SK-N-SH treated with all-trans-retinoic acid at 6 μM for 48 hours (cell line): ENCODE results near the gene HK3.

ENCODE experiments used
- ATAC-seq: fragments of 200-7000 bp; cut with Tn5 transposase; 3 replicates; pipeline ENCODE4 v1.9.1; 2020; ENCODE audit warnings: mild to moderate bottlenecking, moderate library complexity
- ARNTL ChIP-seq: fragments of 450-650 bp; formaldehyde crosslinking; IDR thresholded peaks from 2 replicates; pipeline ENCODE4 v1.5.0; 2020; ENCODE audit warnings: low read depth, mild to moderate bottlenecking, moderate library complexity, borderline replicate concordance
- BACH2 ChIP-seq: fragments of 250-450 bp; sonication (Bioruptor Pico); IDR thresholded peaks from 2 replicates; pipeline ENCODE4 v1.9.0; 2021; ENCODE audit warnings: mild to moderate bottlenecking, borderline replicate concordance
- ESRRG ChIP-seq: fragments of 250-450 bp; sonication (Bioruptor Pico); IDR thresholded peaks from 2 replicates; pipeline ENCODE4 v1.6.1; 2021; ENCODE audit warnings: mild to moderate bottlenecking
- GLIS3 ChIP-seq: fragments of 250-450 bp; sonication (Bioruptor Pico); IDR thresholded peaks from 2 replicates; pipeline ENCODE4 v1.5.0; 2020; ENCODE audit warnings: mild to moderate bottlenecking, moderate library complexity
- ISL1 ChIP-seq: fragments of 250-450 bp; sonication (Bioruptor Pico); IDR thresholded peaks from 2 replicates; pipeline ENCODE4 v2.1.2; 2022; ENCODE audit warnings: mild to moderate bottlenecking, moderate library complexity
- OSR1 ChIP-seq: fragments of 250-450 bp; sonication (Bioruptor Pico); IDR thresholded peaks from 2 replicates; pipeline ENCODE4 v1.8.0; 2022; ENCODE audit warnings: moderate library complexity, mild to moderate bottlenecking, inconsistent platforms
- RARB ChIP-seq: fragments of 250-450 bp; sonication (Bioruptor Pico); IDR thresholded peaks from 2 replicates; pipeline ENCODE4 v1.8.0; 2021; ENCODE audit warnings: mild to moderate bottlenecking, moderate library complexity
- TCF4 ChIP-seq: fragments of 250-450 bp; sonication (Bioruptor Pico); IDR thresholded peaks from 2 replicates; pipeline ENCODE4 v1.8.0; 2021; ENCODE audit warnings: mild to moderate bottlenecking, moderate library complexity, borderline replicate concordance
- TOX ChIP-seq: fragments of 250-450 bp; sonication (Bioruptor Pico); IDR thresholded peaks from 2 replicates; pipeline ENCODE4 v1.8.0; 2021; ENCODE audit warnings: mild to moderate bottlenecking, moderate library complexity, borderline replicate concordance
- ZC3H10 ChIP-seq: fragments of 250-450 bp; sonication (Bioruptor Pico); IDR thresholded peaks from 2 replicates; pipeline ENCODE4 v1.5.1; 2021; ENCODE audit warnings: mild to moderate bottlenecking, moderate library complexity
- ZFP3 ChIP-seq: fragments of 250-450 bp; sonication (Bioruptor Pico); IDR thresholded peaks from 2 replicates; pipeline ENCODE4 v1.5.0; 2020; ENCODE audit warnings: mild to moderate bottlenecking, moderate library complexity
- ZFP30 ChIP-seq: fragments of 450-650 bp; formaldehyde crosslinking; IDR thresholded peaks from 2 replicates; pipeline ENCODE4 v1.5.0; 2022; ENCODE audit warnings: mild to moderate bottlenecking, moderate library complexity
- ZNF565 ChIP-seq: fragments of 450-650 bp; formaldehyde crosslinking; conservative IDR thresholded peaks from 2 replicates; pipeline ENCODE4 v1.5.0; 2020; ENCODE audit warnings: low read depth, mild to moderate bottlenecking, moderate library complexity
- ZNF70 ChIP-seq: fragments of 450-650 bp; formaldehyde crosslinking; IDR thresholded peaks from 2 replicates; pipeline ENCODE4 v1.5.0; 2020; ENCODE audit warnings: mild to moderate bottlenecking, moderate library complexity
- ZNF8 ChIP-seq: fragments of 450-650 bp; formaldehyde crosslinking; IDR thresholded peaks from 2 replicates; pipeline ENCODE4 v1.5.0; 2020; ENCODE audit warnings: mild to moderate bottlenecking, moderate library complexity
- TF ChIP-seq, protein P1 (sequence below): fragments of 250-450 bp; sonication (Bioruptor Pico); IDR thresholded peaks from 2 replicates; pipeline ENCODE4 v1.5.0; 2020; ENCODE audit warnings: mild to moderate bottlenecking, moderate library complexity
- TF ChIP-seq, protein P2 (sequence below): fragments of 250-450 bp; sonication (Bioruptor Pico); IDR thresholded peaks from 2 replicates; pipeline ENCODE4 v1.8.0; 2020; ENCODE audit warnings: mild to moderate bottlenecking, moderate library complexity, borderline replicate concordance
- TF ChIP-seq, protein P3 (sequence below): fragments of 250-450 bp; sonication (Bioruptor Pico); IDR thresholded peaks from 2 replicates; pipeline ENCODE4 v1.5.1; 2021; ENCODE audit warnings: mild to moderate bottlenecking, moderate library complexity

Gene HK3

GRCh38 chr5:176837707-176838115 is 61.4 kb downstream of the HK3 start (continued):
- TF ChIP-seq, protein P1, sequence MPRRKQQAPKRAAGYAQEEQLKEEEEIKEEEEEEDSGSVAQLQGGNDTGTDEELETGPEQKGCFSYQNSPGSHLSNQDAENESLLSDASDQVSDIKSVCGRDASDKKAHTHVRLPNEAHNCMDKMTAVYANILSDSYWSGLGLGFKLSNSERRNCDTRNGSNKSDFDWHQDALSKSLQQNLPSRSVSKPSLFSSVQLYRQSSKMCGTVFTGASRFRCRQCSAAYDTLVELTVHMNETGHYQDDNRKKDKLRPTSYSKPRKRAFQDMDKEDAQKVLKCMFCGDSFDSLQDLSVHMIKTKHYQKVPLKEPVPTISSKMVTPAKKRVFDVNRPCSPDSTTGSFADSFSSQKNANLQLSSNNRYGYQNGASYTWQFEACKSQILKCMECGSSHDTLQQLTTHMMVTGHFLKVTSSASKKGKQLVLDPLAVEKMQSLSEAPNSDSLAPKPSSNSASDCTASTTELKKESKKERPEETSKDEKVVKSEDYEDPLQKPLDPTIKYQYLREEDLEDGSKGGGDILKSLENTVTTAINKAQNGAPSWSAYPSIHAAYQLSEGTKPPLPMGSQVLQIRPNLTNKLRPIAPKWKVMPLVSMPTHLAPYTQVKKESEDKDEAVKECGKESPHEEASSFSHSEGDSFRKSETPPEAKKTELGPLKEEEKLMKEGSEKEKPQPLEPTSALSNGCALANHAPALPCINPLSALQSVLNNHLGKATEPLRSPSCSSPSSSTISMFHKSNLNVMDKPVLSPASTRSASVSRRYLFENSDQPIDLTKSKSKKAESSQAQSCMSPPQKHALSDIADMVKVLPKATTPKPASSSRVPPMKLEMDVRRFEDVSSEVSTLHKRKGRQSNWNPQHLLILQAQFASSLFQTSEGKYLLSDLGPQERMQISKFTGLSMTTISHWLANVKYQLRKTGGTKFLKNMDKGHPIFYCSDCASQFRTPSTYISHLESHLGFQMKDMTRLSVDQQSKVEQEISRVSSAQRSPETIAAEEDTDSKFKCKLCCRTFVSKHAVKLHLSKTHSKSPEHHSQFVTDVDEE (CRISPR knock-in tag) = peak; percentile 95

GRCh38 chr5:176836811-176837706 is 62.1 kb downstream of the HK3 start:
- TF ChIP-seq GLIS3 (no peak), ZC3H10 (no peak), ZFP30 (CRISPR knock-in tag) (no peak), TCF4 (CRISPR knock-in tag) (no peak), ARNTL (no peak)
- TF ChIP-seq, protein P1 (CRISPR knock-in tag) = no peak

DNA sequence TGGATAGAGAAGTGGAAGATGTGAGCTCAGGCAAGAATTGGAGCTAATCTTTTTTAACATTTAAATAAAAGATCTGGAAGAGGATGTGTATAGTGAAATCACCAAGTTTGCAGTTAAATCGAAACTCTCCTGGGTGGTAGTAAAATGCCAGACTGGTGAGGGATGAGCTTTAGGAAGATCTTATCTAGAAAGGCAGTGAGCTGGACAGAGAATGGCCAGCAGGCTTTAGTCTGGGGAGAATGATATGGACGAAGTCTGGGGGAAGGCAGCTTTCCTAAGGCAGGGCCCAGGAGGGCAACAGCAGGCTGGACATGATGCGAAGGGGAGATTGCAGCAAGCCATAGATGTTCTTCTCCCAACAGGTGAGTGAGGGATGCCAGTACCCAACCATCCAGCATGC is 63.2 kb downstream of the HK3 start:
- no peak for ATAC-seq
- TF ChIP-seq ZNF70 = no peak
- no peak for TF ChIP-seq GLIS3
- no peak for TF ChIP-seq TCF4 (CRISPR knock-in tag)
- no peak for TF ChIP-seq RARB
- no peak for TF ChIP-seq ZNF8
- TF ChIP-seq TOX = no peak
- TF ChIP-seq ZFP3 = no peak
- TF ChIP-seq ZNF565 = no peak
- TF ChIP-seq ZFP30 (CRISPR knock-in tag) = no peak
- TF ChIP-seq ISL1 (CRISPR knock-in tag) = no peak
- TF ChIP-seq ARNTL = no peak
- no peak for TF ChIP-seq BACH2
- no peak for TF ChIP-seq OSR1 (CRISPR knock-in tag)
- TF ChIP-seq ESRRG (CRISPR knock-in tag) = no peak
- TF ChIP-seq, protein P1 (CRISPR knock-in tag) = no peak
- TF ChIP-seq, protein P2, sequence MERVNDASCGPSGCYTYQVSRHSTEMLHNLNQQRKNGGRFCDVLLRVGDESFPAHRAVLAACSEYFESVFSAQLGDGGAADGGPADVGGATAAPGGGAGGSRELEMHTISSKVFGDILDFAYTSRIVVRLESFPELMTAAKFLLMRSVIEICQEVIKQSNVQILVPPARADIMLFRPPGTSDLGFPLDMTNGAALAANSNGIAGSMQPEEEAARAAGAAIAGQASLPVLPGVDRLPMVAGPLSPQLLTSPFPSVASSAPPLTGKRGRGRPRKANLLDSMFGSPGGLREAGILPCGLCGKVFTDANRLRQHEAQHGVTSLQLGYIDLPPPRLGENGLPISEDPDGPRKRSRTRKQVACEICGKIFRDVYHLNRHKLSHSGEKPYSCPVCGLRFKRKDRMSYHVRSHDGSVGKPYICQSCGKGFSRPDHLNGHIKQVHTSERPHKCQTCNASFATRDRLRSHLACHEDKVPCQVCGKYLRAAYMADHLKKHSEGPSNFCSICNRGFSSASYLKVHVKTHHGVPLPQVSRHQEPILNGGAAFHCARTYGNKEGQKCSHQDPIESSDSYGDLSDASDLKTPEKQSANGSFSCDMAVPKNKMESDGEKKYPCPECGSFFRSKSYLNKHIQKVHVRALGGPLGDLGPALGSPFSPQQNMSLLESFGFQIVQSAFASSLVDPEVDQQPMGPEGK (CRISPR knock-in tag) = no peak
- TF ChIP-seq, protein P3, sequence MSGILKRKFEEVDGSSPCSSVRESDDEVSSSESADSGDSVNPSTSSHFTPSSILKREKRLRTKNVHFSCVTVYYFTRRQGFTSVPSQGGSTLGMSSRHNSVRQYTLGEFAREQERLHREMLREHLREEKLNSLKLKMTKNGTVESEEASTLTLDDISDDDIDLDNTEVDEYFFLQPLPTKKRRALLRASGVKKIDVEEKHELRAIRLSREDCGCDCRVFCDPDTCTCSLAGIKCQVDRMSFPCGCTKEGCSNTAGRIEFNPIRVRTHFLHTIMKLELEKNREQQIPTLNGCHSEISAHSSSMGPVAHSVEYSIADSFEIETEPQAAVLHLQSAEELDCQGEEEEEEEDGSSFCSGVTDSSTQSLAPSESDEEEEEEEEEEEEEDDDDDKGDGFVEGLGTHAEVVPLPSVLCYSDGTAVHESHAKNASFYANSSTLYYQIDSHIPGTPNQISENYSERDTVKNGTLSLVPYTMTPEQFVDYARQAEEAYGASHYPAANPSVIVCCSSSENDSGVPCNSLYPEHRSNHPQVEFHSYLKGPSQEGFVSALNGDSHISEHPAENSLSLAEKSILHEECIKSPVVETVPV (CRISPR knock-in tag) = no peak

More at GRCh38 chr5:176836811-176837706, 62.1 kb downstream of the HK3 start:
- no peak for ATAC-seq
